ENCODE data around the gene SPACA7. TPM values are rescaled to one million over a fixed set of nuclear protein-coding genes. Genes with fewer than 3 reads are reported as not detected.

Gene SPACA7
- total RNA-seq, 1 donor from 2014 or later, result not detected

DNA sequence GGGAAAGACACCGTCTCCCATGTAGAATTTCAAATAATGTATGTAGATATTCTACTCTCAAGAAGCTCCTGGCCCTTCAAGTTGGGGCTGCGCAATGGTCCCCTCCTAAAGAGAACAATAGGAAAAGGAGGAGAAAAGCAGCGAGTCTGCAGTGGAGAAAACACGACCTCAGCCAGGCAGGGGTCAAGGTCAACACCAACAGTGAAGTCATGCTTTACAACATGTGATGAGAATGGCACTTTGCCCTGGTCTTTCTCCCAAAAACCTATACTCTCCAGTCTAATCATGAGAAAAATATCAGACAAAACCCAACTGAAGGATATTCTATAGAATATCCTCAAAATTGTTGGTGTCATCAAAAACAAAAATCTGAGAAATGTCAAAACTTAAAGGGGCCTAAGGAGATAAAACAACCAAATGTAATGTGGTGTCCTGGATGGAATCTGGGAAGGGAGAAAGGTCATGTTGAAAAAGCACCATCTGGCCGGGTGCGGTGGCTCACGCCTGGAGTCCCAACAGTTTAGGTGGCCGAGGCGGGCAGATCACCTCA lies 101.0 kb downstream of the SPACA7 start:
- H3K4me3 Mint-ChIP-seq, result no peak overlapping the region
- peaks cover 30% of the 10 kb centered on the region for H3K9me3 Mint-ChIP-seq
- no peak for DNase-seq (ENCODE audit: low spot score in 2 of 2, unreplicated experiment in 2 of 2)
- peaks cover 5% of the 10 kb centered on the region for H3K36me3 Mint-ChIP-seq
- no peaks in the 10 kb centered on the region for H3K4me1 Mint-ChIP-seq
- TF ChIP-seq CTCF (IDR thresholded peaks at IDR 0.05; ENCODE audit: unreplicated experiment), result no peak
- H3K27me3 Mint-ChIP-seq (ENCODE audit: low read depth), result no peaks in the 10 kb centered on the region
- H3K27ac Mint-ChIP-seq, result no peak overlapping the region

- Mint-ChIP-seq H3K36me3 (peaks cover 22% of the 10 kb centered on the region), H3K27ac (no peak overlapping the region), H3K4me3 (no peak overlapping the region), H3K4me1 (no peaks in the 10 kb centered on the region), H3K27me3 (ENCODE audit: low read depth) (no peaks in the 10 kb centered on the region), H3K9me3 (peaks cover 34% of the 10 kb centered on the region)
- DNase-seq (ENCODE audit: low spot score in 2 of 2, unreplicated experiment in 2 of 2), result no peak
- no peak for TF ChIP-seq CTCF (IDR thresholded peaks at IDR 0.05; ENCODE audit: unreplicated experiment)
Measured at GRCh38 chr13:112479389-112479788, 103.2 kb downstream of the SPACA7 start.

DNA sequence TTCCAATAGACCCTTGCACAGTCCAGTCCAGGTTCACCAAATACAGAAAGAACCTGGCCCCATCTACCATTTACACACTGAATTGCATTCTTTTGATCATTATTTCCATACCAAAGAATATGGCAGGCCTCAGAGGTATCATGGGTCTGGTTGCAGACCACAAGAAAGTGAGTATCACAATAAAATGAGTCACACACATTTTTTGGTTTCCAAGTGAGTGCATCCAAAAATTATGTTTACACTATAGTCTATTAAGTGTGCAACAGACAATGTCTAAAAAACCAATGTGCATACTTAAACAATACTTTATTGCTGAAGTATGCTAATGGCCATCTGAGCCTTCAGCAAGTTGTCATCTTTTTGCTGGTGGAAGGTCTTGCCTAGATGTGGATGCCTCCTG lies 105.3 kb downstream of the SPACA7 start:
- Mint-ChIP-seq H3K36me3 (peaks cover 36% of the 10 kb centered on the region), H3K4me3 (no peak overlapping the region), H3K4me1 (no peaks in the 10 kb centered on the region), H3K27ac (no peak overlapping the region), H3K9me3 (peaks cover 34% of the 10 kb centered on the region), H3K27me3 (ENCODE audit: low read depth) (no peaks in the 10 kb centered on the region)
- no peak for TF ChIP-seq CTCF (IDR thresholded peaks at IDR 0.05; ENCODE audit: unreplicated experiment)
- no peak for DNase-seq (ENCODE audit: low spot score in 2 of 2, unreplicated experiment in 2 of 2)

DNA sequence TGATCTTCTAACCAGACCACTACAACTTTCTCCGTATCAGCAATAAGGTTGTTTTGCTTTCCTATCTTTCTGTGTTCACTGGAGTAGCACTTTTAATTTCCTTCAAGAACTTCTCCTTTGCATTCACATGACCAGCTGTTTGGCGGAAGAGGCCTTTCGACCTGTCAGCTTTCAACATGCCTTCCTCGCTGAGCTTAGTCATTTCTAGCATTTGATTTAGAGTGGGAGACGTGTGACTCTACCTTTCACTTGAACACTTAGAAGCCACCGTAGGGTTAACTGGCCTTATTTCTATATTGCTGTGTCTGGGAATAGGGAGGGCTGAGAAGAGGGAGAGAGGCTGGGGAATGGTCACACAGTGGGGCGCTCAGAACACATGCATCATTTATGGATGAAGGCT lies 107.1 kb downstream of the SPACA7 start:
- Mint-ChIP-seq H3K36me3 (peaks cover 41% of the 10 kb centered on the region), H3K4me1 (no peaks in the 10 kb centered on the region), H3K4me3 (no peak overlapping the region), H3K27ac (no peak overlapping the region), H3K27me3 (ENCODE audit: low read depth) (no peaks in the 10 kb centered on the region), H3K9me3 (peaks cover 34% of the 10 kb centered on the region)
- no peak for TF ChIP-seq CTCF (IDR thresholded peaks at IDR 0.05; ENCODE audit: unreplicated experiment)
- DNase-seq (ENCODE audit: low spot score in 2 of 2, unreplicated experiment in 2 of 2), result no peak

Other genes with a start within 250 kb of the SPACA7 start
- 30.2 to 37.4 TPM (median 30.6 TPM) in 3 replicates for gene TUBGCP3, start 211.8 kb downstream of the SPACA7 start, total RNA-seq